Heart right ventricle (tissue), 16 donors: ENCODE data around the gene DST. TPM values are rescaled to one million over a fixed set of nuclear protein-coding genes. Genes with fewer than 3 reads are reported as not detected.

Experiments used
- ATAC-seq, 8 donors: fragments of 200-7000 bp; cut with Tn5 transposase; one replicate each; pipeline ENCODE4 v1.9.1; 2020; ENCODE audit warnings: mild to moderate bottlenecking in 8 of 8, moderate library complexity in 8 of 8, moderate number of reproducible peaks in 1 of 8
- DNase-seq, 2 donors: peaks; one replicate each; pipeline ENCODE4 v3.0.0-alpha.2; 2020
- H3K27ac ChIP-seq, 10 donors: fragments of 200-600 bp; sonication (generic) in 2 of 10; one replicate each; pipeline versions ENCODE4 v1.5.0 to v1.8.0; 2020 to 2022; ENCODE audit warnings: mild to moderate bottlenecking in 3 of 10
- H3K27me3 ChIP-seq, 7 donors: fragments of 200-600 bp; one replicate each; pipeline ENCODE4 v1.8.0; 2021 to 2022; ENCODE audit warnings: mild to moderate bottlenecking in 2 of 7
- H3K36me3 ChIP-seq, 9 donors: fragments of 200-600 bp; sonication (generic) in 1 of 9; one replicate each; pipeline versions ENCODE4 v1.5.0 to v1.8.0; 2020 to 2022; ENCODE audit warnings: mild to moderate bottlenecking in 2 of 9
- H3K4me1 ChIP-seq, 9 donors: fragments of 200-600 bp; sonication (generic) in 1 of 9; one replicate each; pipeline versions ENCODE4 v1.5.0 to v1.8.0; 2020 to 2022; ENCODE audit warnings: mild to moderate bottlenecking in 4 of 9
- H3K4me3 ChIP-seq, 10 donors: fragments of 200-600 bp; sonication (generic) in 2 of 10; one replicate each; pipeline versions ENCODE4 v1.5.0 to v1.8.0; 2020 to 2022; ENCODE audit warnings: mild to moderate bottlenecking in 7 of 10, moderate library complexity in 2 of 10
- H3K9me3 ChIP-seq, 11 donors: fragments of 200-600 bp in 10 of 11; sonication (generic) in 2 of 11; one replicate each; pipeline versions ENCODE4 v1.5.0 to v1.8.0; 2013 to 2022; ENCODE audit warnings: mild to moderate bottlenecking in 2 of 11, control low read depth in 1 of 11, moderate library complexity in 1 of 11
- CTCF ChIP-seq, 9 donors: fragments of 200-600 bp; sonication (generic) in 2 of 9; IDR thresholded peaks; one replicate each; pipeline versions ENCODE4 v1.5.0 to v1.8.0; 2021 to 2022; ENCODE audit warnings: antibody characterized with exemption in 9 of 9, mild to moderate bottlenecking in 5 of 9, moderate library complexity in 1 of 9
- WGBS, 2 donors: extraction: QIAGEN DNeasy Blood & Tissue Kit; methylation state at CpG; one replicate each; pipeline ENCODE4 v1.1.7; 2013; ENCODE audit warnings: inconsistent platforms in 1 of 2; 5-methylcytosine and 5-hydroxymethylcytosine counted together
- intact Hi-C, 10 donors: fragments of 100-400 bp; cut with DNase I; formaldehyde crosslinking; loops; one replicate each; pipeline versions ENCODE4 v1.11.1 to v1.14.2; 2022
- polyA plus RNA-seq, 2 donors: library from polyadenylated mRNA; stranded (reverse); fragments of 200-250 nt; gene quantifications; one replicate each; pipeline ENCODE4 v1.2.3, GENCODE V29; 2013
- total RNA-seq, 10 donors: library from RNA; stranded (reverse); fragmentation: NEBNext Ultra II Directional in 3 of 10; extraction: Animal tissue kit (Norgen Biotek cat#: 25700) in 3 of 10; gene quantifications; one replicate each; pipeline versions ENCODE4 v1.2.1 to v1.2.4, GENCODE V29; 2021 to 2023
- donor health status: Arrhythmogenic right ventricular cardiomyopathy.
- donor health status: ischemic (EF 13 %, LVEDD 7.1; RV severe dilation, severe dysfunction).
- donor health status: healthy with polysubstance abuse.
- donor health status: DM: no; HTN: yes; CAD: no.
- donor health status: DM: no; HTN: no; CAD: no.
- donor health status: ischemic (EF 25% LVEDD 6.9; RV normal size, moderate dysfunction).
- donor health status: ischemic (EF 25% LVEDD 5.7; RV mildly dilated, moderate dysfunction).
- donor health status: healthy.
- donor health status: DM: yes; HTN: yes; CAD: no.
- donor health status: Ischemic cardiomyopathy.
- donor health status: ischemic (EF 35%, LVEDD 5.7; RV mildly dilated, moderate dysfunction).
- donor health status: nonischemic (EF 11% LVEDD 7.7; RV severe dilation, severe dysfunction).
- donor health status: DM: yes; HTN: yes; CAD: no.
- donor health status: PGD.
- donor health status: ischemic (EF 29% LVEDD 5.4; RV normal size, mild dysfunction).
- donor health status: nonischemic (EF 23%, LVEDD 6.1; RV moderate dilation, normal function).

The DST gene
- total and polyA plus RNA-seq, 12 donors = 103 to 619 (median 433) TPM

DNA sequence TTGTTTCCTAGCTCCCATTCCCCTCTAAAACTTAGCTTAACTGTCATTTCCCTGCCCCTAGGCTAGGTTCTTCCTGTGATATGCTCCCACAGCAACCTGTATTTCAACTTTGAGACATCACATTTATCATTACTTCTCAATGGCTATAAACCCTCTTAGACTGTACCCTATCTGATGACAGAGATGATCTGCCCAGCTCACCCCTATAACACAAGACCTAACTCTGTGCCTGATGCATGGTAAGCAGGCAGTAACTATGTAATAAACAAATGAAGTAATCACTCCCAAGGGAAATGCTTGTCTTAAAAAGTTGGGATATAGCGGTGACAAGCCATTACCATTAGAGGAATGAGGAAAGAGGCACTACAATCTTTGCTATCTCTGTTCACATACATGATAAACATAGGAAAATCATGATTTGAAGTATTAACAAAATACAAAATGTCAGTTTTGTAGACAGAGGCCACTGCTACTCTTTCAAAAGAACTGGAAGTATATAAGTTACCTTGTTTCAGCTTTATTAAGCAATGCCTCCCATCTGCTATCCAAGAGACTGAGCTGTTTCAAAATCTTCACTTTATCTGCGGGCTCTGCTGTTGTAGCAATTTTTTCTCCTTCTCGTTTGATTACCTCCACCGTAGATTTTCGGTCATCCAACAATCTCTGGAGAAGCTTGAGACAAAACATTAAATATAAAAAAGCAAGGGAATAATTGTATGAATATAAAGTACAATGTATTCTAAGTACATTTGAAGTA lies 110.7 kb downstream of the DST start:
- Histone ChIP-seq H3K4me3 (no peak overlapping the region), H3K9me3 (no peaks in the 10 kb centered on the region), H3K27me3 (no peaks in the 10 kb centered on the region), H3K27ac (no peak overlapping the region), H3K36me3 (peaks cover 0 to 98% (median 59%) of the 10 kb centered on the region in 9 donors), H3K4me1 (peaks cover 3 to 63% (median 28%) of the 10 kb centered on the region in 9 donors)
- DNase-seq (no peak), ATAC-seq (no peak)
- TF ChIP-seq CTCF (IDR thresholded peaks at IDR 0.05) = no peak
- 91 to 94% methylated on average over 5 of the region's 5 CpGs for WGBS, 2 donors
- intact Hi-C loops = no loop called here

DNA sequence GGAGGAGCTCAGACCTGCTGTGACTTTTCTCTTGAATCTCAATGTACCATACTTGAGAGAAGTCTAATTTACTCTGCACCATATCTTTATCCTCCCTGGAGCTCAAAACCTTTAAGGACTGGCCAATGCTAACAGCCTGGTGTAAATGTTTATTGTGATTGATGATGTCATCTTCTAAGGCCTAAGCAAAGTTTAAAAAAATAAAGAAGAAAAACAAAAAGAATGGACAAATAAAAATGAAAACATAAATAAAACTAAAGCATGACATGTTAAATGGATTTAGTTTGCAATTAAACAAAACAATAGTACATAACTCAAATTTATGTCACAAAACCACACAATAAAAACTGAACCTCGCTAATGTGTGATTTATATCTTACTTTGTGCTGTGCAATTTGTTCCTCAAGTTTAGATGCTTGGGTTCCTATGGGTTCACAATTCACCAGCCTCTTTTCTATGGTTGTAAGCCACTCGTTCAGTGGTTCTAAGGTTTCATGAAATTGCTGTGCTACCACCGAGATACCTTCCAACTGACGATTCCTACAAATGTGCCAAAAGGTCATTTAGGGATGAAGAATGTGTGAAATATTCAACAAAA lies 113.0 kb downstream of the DST start:
- TF ChIP-seq CTCF (IDR thresholded peaks at IDR 0.05) = no peak
- no peak for DNase-seq
- ATAC-seq = no peak
- H3K4me1 ChIP-seq = peaks cover 3 to 68% (median 36%) of the 10 kb centered on the region in 9 donors
- H3K27ac ChIP-seq = peak overlapping the region in 1 of 10 donors; percentile 62
- no peaks in the 10 kb centered on the region for H3K9me3 ChIP-seq
- intact Hi-C loops = no loop called here
- H3K27me3 ChIP-seq = no peaks in the 10 kb centered on the region
- no peak overlapping the region for H3K4me3 ChIP-seq
- WGBS, 2 donors = 70 to 72% methylated on average over 4 of the region's 4 CpGs
- peaks cover 0 to 100% (median 41%) of the 10 kb centered on the region in 9 donors for H3K36me3 ChIP-seq

DNA sequence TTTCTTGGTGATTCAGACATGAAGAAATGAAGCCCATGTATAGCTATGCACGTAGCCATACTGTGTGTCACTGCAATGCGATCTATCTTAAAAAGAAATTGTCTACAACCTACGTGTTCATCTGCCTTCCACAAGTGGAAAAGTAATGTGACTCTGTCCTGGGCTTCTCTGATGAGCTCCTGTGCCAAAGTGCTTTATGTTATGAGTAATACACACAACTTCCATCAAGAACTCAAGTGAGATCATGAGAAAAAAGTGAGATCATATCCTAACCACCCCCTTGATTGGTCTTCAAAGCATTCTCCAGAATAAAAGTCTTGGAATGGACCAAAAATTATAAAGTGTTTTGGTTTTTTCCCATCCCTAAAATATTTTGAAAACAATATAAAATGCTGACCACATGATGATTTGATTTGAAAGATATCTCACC lies 114.3 kb downstream of the DST start:
- WGBS, 2 donors = 67 to 73% methylated on average over 3 of the region's 3 CpGs
- Histone ChIP-seq H3K27ac (peak overlapping the region in 2 of 10 donors; percentile 13 to 62), H3K9me3 (no peaks in the 10 kb centered on the region), H3K36me3 (peaks cover 0 to 100% (median 36%) of the 10 kb centered on the region in 9 donors), H3K4me1 (peaks cover 3 to 67% (median 41%) of the 10 kb centered on the region in 9 donors), H3K4me3 (no peak overlapping the region), H3K27me3 (no peaks in the 10 kb centered on the region)
- intact Hi-C loops = no loop called here
- no peak for TF ChIP-seq CTCF (IDR thresholded peaks at IDR 0.05)
- DNase-seq = no peak
- ATAC-seq = peak in 3 of 8 donors; percentile 19 to 65 (median 46)

DNA sequence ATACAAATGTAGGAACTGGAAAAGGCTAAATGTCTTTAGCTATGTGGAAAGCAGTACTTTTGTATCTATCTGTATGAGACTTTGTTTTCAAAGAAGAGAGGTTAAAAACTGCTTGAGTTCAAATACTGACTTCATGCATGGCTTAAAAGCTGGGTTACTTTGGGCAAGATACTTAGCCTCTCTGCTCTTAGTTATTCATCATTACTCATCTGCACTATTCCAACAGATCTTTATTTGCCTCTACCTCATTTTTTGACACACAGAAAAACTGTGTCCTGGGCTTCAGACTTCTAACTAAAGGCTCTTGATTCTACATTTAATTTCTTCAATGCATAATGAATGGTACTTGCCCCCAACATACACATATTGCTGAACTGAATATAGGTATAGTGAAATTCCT lies 114.8 kb downstream of the DST start:
- intact Hi-C loops = no loop called here
- H3K36me3 ChIP-seq = peaks cover 0 to 98% (median 36%) of the 10 kb centered on the region in 9 donors
- no peak overlapping the region for H3K4me3 ChIP-seq
- H3K27ac ChIP-seq = peak overlapping the region in 4 of 10 donors; percentile 11 to 62 (median 35)
- TF ChIP-seq CTCF (IDR thresholded peaks at IDR 0.05) = no peak
- H3K4me1 ChIP-seq = peaks cover 3 to 62% (median 37%) of the 10 kb centered on the region in 9 donors
- H3K9me3 ChIP-seq = no peaks in the 10 kb centered on the region
- ATAC-seq (no peak), DNase-seq (no peak)
- no peaks in the 10 kb centered on the region for H3K27me3 ChIP-seq
